Measurements from ENCODE around the gene TMEM61.

Gene TMEM61

GRCh38 chr1:55039342-55040082 lies 59.1 kb downstream of the TMEM61 start, which contains the start of gene PCSK9:
PCSK9 (plus strand) TSS chr1:55039548; CDS start chr1:55039838, 290 bp downstream.
- DNase-seq (ENCODE audit: low read depth in 2 of 2), result no peak

GRCh38 chr1:55040083-55040932 lies 59.9 kb downstream of the TMEM61 start:
- no peak for DNase-seq (ENCODE audit: low read depth in 2 of 2)

- no peak for DNase-seq (ENCODE audit: low read depth in 2 of 2)
These were observed 60.6 kb downstream of the TMEM61 start for GRCh38 chr1:55040933-55041494.

- no peak for DNase-seq (ENCODE audit: low read depth in 2 of 2)
These were observed 61.2 kb downstream of the TMEM61 start for GRCh38 chr1:55041613-55042012.
